Left lung (tissue), 10 donors: ENCODE data around the gene FBL. TPM values are rescaled to one million over a fixed set of nuclear protein-coding genes. Genes with fewer than 3 reads are reported as not detected.
"Not testable (repeated sequence)": the region's sequence is repeated elsewhere in the genome, so short reads cannot be mapped to it uniquely, and the experiment has no call there.

Source experiments
- ATAC-seq: fragments of 200-7000 bp; cut with Tn5 transposase; one replicate; pipeline ENCODE4 v1.9.1; 2020; ENCODE audit warnings: moderate library complexity
- DNase-seq, 4 donors: peaks; one replicate each; pipeline ENCODE4 v3.0.0-alpha.2; 2013 to 2020
- H3K27ac ChIP-seq, 2 donors: fragments of 200-600 bp; sonication (generic) in 1 of 2; one replicate each; pipeline versions ENCODE4 v1.5.0 to v1.8.0; 2020 to 2021
- H3K27me3 ChIP-seq, 2 donors: fragments of 200-600 bp; sonication (generic) in 1 of 2; one replicate each; pipeline versions ENCODE4 v1.5.0 to v1.8.0; 2020 to 2021
- H3K36me3 ChIP-seq, 2 donors: fragments of 200-600 bp; sonication (generic) in 1 of 2; one replicate each; pipeline versions ENCODE4 v1.5.0 to v1.8.0; 2020 to 2021
- H3K4me1 ChIP-seq, 2 donors: fragments of 200-600 bp; one replicate each; pipeline ENCODE4 v1.8.0; 2021
- H3K4me3 ChIP-seq, 2 donors: fragments of 200-600 bp; sonication (generic) in 1 of 2; one replicate each; pipeline versions ENCODE4 v1.5.0 to v1.8.0; 2020 to 2021; ENCODE audit warnings: mild to moderate bottlenecking in 1 of 2
- H3K9me3 ChIP-seq, 2 donors: fragments of 200-600 bp; sonication (generic) in 1 of 2; one replicate each; pipeline versions ENCODE4 v1.5.0 to v1.8.0; 2020 to 2021
- intact Hi-C, 2 donors: fragments of 100-400 bp; cut with DNase I; formaldehyde crosslinking; loops; one replicate each; pipeline versions ENCODE4 v1.11.2 to v1.14.2; 2022
- polyA plus RNA-seq, 6 donors: library from polyadenylated mRNA; unstranded; fragments of 120-200 nt; gene quantifications; one replicate each; pipeline ENCODE4 v1.2.1, GENCODE V29; 2013; ENCODE audit not compliant: insufficient read length in 6 of 6
- total RNA-seq, 2 donors: library from RNA; stranded (reverse); fragmentation: NEBNext Ultra II Directional; extraction: Animal tissue kit (Norgen Biotek cat#: 25700); gene quantifications; one replicate each; pipeline ENCODE4 v1.2.1, GENCODE V29; 2021
- TF ChIP-seq, protein P1 (sequence below), 2 donors: fragments of 200-600 bp; sonication (generic) in 1 of 2; IDR thresholded peaks; one replicate each; pipeline versions ENCODE4 v1.5.0 to v1.8.0; 2021; ENCODE audit warnings: antibody characterized with exemption in 2 of 2
- donor health status: DM: no; HTN: yes; CAD: no.
- donor health status: DM: no; HTN: no; CAD: no.

FBL gene
- total and polyA plus RNA-seq, 8 donors = 82.5 to 375 (median 340) TPM

- no peak overlapping the region for H3K27ac ChIP-seq
- DNase-seq (no peak), ATAC-seq (no peak)
- TF ChIP-seq, protein P1, sequence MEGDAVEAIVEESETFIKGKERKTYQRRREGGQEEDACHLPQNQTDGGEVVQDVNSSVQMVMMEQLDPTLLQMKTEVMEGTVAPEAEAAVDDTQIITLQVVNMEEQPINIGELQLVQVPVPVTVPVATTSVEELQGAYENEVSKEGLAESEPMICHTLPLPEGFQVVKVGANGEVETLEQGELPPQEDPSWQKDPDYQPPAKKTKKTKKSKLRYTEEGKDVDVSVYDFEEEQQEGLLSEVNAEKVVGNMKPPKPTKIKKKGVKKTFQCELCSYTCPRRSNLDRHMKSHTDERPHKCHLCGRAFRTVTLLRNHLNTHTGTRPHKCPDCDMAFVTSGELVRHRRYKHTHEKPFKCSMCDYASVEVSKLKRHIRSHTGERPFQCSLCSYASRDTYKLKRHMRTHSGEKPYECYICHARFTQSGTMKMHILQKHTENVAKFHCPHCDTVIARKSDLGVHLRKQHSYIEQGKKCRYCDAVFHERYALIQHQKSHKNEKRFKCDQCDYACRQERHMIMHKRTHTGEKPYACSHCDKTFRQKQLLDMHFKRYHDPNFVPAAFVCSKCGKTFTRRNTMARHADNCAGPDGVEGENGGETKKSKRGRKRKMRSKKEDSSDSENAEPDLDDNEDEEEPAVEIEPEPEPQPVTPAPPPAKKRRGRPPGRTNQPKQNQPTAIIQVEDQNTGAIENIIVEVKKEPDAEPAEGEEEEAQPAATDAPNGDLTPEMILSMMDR (IDR thresholded peaks at IDR 0.05) = no peak
- H3K36me3 ChIP-seq = no peaks in the 10 kb centered on the region
- H3K27me3 ChIP-seq = no peaks in the 10 kb centered on the region
- H3K4me1 ChIP-seq = no peaks in the 10 kb centered on the region
- no peak overlapping the region for H3K4me3 ChIP-seq
- intact Hi-C loops = no loop called here
- no peaks in the 10 kb centered on the region for H3K9me3 ChIP-seq
Measured at GRCh38 chr19:39813264-39813993, 32.8 kb downstream of the FBL start.

- H3K36me3 ChIP-seq = no peaks in the 10 kb centered on the region
- H3K4me1 ChIP-seq = no peaks in the 10 kb centered on the region
- TF ChIP-seq, protein P1 (IDR thresholded peaks at IDR 0.05) = no peak
- H3K27me3 ChIP-seq = no peaks in the 10 kb centered on the region
- DNase-seq = no peak
- ATAC-seq = no peak
- H3K9me3 ChIP-seq = no peaks in the 10 kb centered on the region
- no peak overlapping the region for H3K4me3 ChIP-seq
- intact Hi-C loops = no loop called here
- no peak overlapping the region for H3K27ac ChIP-seq
Measured at GRCh38 chr19:39811064-39811463, 35.1 kb downstream of the FBL start.

- no peak for DNase-seq
- intact Hi-C loops = no loop called here
Measured at GRCh38 chr19:39810424-39810823, 35.8 kb downstream of the FBL start.

GRCh38 chr19:39809368-39809767 lies 36.8 kb downstream of the FBL start:
- TF ChIP-seq, protein P1 (IDR thresholded peaks at IDR 0.05) = no peak
- DNase-seq (no peak), ATAC-seq (no peak)
- H3K9me3 ChIP-seq = no peaks in the 10 kb centered on the region
- H3K4me1 ChIP-seq = no peaks in the 10 kb centered on the region
- no peaks in the 10 kb centered on the region for H3K27me3 ChIP-seq
- no peak overlapping the region for H3K27ac ChIP-seq
- no peak overlapping the region for H3K4me3 ChIP-seq
- H3K36me3 ChIP-seq = no peaks in the 10 kb centered on the region
- intact Hi-C loops = no loop called here

More at GRCh38 chr19:39810424-39810823, 35.8 kb downstream of the FBL start:
- Histone ChIP-seq H3K36me3 (no peaks in the 10 kb centered on the region), H3K4me1 (no peaks in the 10 kb centered on the region), H3K4me3 (no peak overlapping the region), H3K9me3 (no peaks in the 10 kb centered on the region), H3K27ac (no peak overlapping the region), H3K27me3 (no peaks in the 10 kb centered on the region)
- ATAC-seq = no peak
- TF ChIP-seq, protein P1 (IDR thresholded peaks at IDR 0.05) = no peak

DNA sequence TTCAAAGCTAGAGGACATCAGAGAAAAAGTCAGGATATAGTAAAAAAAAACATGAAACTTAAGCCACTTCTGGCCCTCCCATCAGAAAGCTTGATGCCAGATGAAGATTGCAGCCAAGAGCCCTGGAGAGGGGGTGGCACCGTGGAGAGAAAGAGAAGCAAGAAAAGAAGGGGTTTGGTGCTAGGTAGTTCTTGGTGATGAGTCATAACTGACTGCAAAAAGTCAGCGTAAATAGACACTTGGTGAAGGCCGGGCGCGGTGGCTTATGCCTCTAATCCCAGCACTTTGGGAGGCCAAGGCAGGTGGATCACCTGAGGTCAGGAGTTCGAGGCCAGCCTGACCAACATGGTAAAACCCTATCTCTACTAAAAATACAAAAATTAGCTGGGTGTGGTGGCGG lies 37.5 kb downstream of the FBL start:
- H3K9me3 ChIP-seq, H3K36me3 ChIP-seq, H3K4me1 ChIP-seq, DNase-seq, intact Hi-C loops, H3K27ac ChIP-seq, ATAC-seq, H3K4me3 ChIP-seq, H3K27me3 ChIP-seq: not testable (repeated sequence)
